ENCODE data around the gene MFSD6L.

Gene MFSD6L

GRCh38 chr17:8766731-8767130 is 32.4 kb downstream of the MFSD6L start:
- Histone ChIP-seq H3K27me3 (ENCODE audit: insufficient read depth, low read depth, severe bottlenecking) (no peaks in the 10 kb centered on the region), H3K9me3 (ENCODE audit: severe bottlenecking) (no peaks in the 10 kb centered on the region), H3K36me3 (no peaks in the 10 kb centered on the region), H3K4me3 (ENCODE audit: low read depth, low read length) (no peak overlapping the region), H3K27ac (no peak overlapping the region)
- TF ChIP-seq CTCF (IDR thresholded peaks at IDR 0.05; ENCODE audit: low read depth, low read length): no peak
- DNase-seq: no peak

GRCh38 chr17:8762012-8762411 is 37.2 kb downstream of the MFSD6L start:
- Histone ChIP-seq H3K4me3 (ENCODE audit: low read depth, low read length) (no peak overlapping the region), H3K27ac (no peak overlapping the region), H3K36me3 (no peaks in the 10 kb centered on the region), H3K27me3 (ENCODE audit: insufficient read depth, low read depth, severe bottlenecking) (no peaks in the 10 kb centered on the region), H3K9me3 (ENCODE audit: severe bottlenecking) (no peaks in the 10 kb centered on the region)
- TF ChIP-seq CTCF (IDR thresholded peaks at IDR 0.05; ENCODE audit: low read depth, low read length): no peak
- no peak for DNase-seq

GRCh38 chr17:8758137-8758596 is 41.0 kb downstream of the MFSD6L start, which contains the start of gene SPDYE4:
Gene SPDYE4 (minus strand): TSS chr17:8758546. CDS start chr17:8758382, 164 bp downstream.
- TF ChIP-seq CTCF (IDR thresholded peaks at IDR 0.05; ENCODE audit: low read depth, low read length): no peak
- Histone ChIP-seq H3K9me3 (ENCODE audit: severe bottlenecking) (no peaks in the 10 kb centered on the region), H3K27ac (no peak within 1 kb of the TSS), H3K4me3 (ENCODE audit: low read depth, low read length) (no peak within 1 kb of the TSS), H3K27me3 (ENCODE audit: insufficient read depth, low read depth, severe bottlenecking) (no peaks in the 10 kb centered on the region), H3K36me3 (no peaks in the 10 kb centered on the region)
- DNase-seq: no peak

- DNase-seq: no peak
- no peak overlapping the region for H3K27ac ChIP-seq
Measured at GRCh38 chr17:8757189-8757588, 42.0 kb downstream of the MFSD6L start.

GRCh38 chr17:8755590-8756255 is 43.4 kb downstream of the MFSD6L start:
- no peaks in the 10 kb centered on the region for H3K36me3 ChIP-seq
- H3K27ac ChIP-seq: no peak overlapping the region
- no peaks in the 10 kb centered on the region for H3K9me3 ChIP-seq (ENCODE audit: severe bottlenecking)
- DNase-seq: no peak
- TF ChIP-seq CTCF (IDR thresholded peaks at IDR 0.05; ENCODE audit: low read depth, low read length): no peak
- H3K4me3 ChIP-seq (ENCODE audit: low read depth, low read length): no peak overlapping the region
- no peaks in the 10 kb centered on the region for H3K27me3 ChIP-seq (ENCODE audit: insufficient read depth, low read depth, severe bottlenecking)

More at GRCh38 chr17:8757189-8757588, 42.0 kb downstream of the MFSD6L start:
- TF ChIP-seq CTCF (IDR thresholded peaks at IDR 0.05; ENCODE audit: low read depth, low read length): no peak
- no peaks in the 10 kb centered on the region for H3K9me3 ChIP-seq (ENCODE audit: severe bottlenecking)
- H3K4me3 ChIP-seq (ENCODE audit: low read depth, low read length): no peak overlapping the region
- no peaks in the 10 kb centered on the region for H3K36me3 ChIP-seq
- H3K27me3 ChIP-seq (ENCODE audit: insufficient read depth, low read depth, severe bottlenecking): no peaks in the 10 kb centered on the region

GRCh38 chr17:8754890-8755289 is 44.3 kb downstream of the MFSD6L start:
- Histone ChIP-seq H3K9me3 (ENCODE audit: severe bottlenecking) (no peaks in the 10 kb centered on the region), H3K27ac (no peak overlapping the region), H3K27me3 (ENCODE audit: insufficient read depth, low read depth, severe bottlenecking) (no peaks in the 10 kb centered on the region), H3K36me3 (no peaks in the 10 kb centered on the region), H3K4me3 (ENCODE audit: low read depth, low read length) (no peak overlapping the region)
- TF ChIP-seq CTCF (IDR thresholded peaks at IDR 0.05; ENCODE audit: low read depth, low read length): no peak
- DNase-seq: no peak
